CD4-positive, alpha-beta T cell (primary cell): ENCODE measurements around the gene PROB1. TPM values are rescaled to one million over a fixed set of nuclear protein-coding genes. Genes with fewer than 3 reads are reported as not detected.
A peak's percentile ranks its signal among the peaks of the same experiment; 100 is the strongest.
"Not testable (repeated sequence)": the region's sequence is repeated elsewhere in the genome, so short reads cannot be mapped to it uniquely, and the experiment has no call there.

ENCODE experiments used
- ATAC-seq: fragments of 200-7000 bp; cut with Tn5 transposase; one replicate; pipeline ENCODE4 v1.10.0; 2022; ENCODE audit warnings: mild to moderate bottlenecking; ENCODE audit not compliant: poor library complexity
- CTCF ChIA-PET: fragments of 350-600 bp; sonication (Branson Sonifier 250); formaldehyde crosslinking; loops from one replicate; lab custom pipeline; 2021; ENCODE audit warnings: antibody characterized with exemption, inconsistent platforms; lab: Charles Lee
- POLR2A ChIA-PET: fragments of 350-600 bp; sonication (Branson Sonifier 250); formaldehyde crosslinking; loops from one replicate; lab custom pipeline; 2021; ENCODE audit warnings: antibody characterized with exemption, inconsistent platforms; lab: Charles Lee
- DNase-seq, 14 experiments: peaks; one replicate each; pipeline ENCODE4 v3.0.0-alpha.2; 2013 to 2020; ENCODE audit warnings: mixed read lengths in 2 of 14
- H3K27ac ChIP-seq, 2 donors: one replicate each; pipeline versions ENCODE4 v1.5.1 to v1.7.0; 2013; ENCODE audit warnings: low read length in 2 of 2, low read depth in 1 of 2, mild to moderate bottlenecking in 1 of 2
- H3K27me3 ChIP-seq, 2 experiments: 1 replicate in 1 of 2; 2 replicates in 1 of 2; pipeline versions ENCODE4 v1.6.1 to v1.7.0; 2013; ENCODE audit warnings: low read length in 2 of 2, control low read depth in 1 of 2, mild to moderate bottlenecking in 1 of 2, moderate library complexity in 1 of 2; ENCODE audit not compliant: insufficient read depth in 2 of 2, control insufficient read depth in 1 of 2
- H3K36me3 ChIP-seq: one replicate; pipeline ENCODE4 v1.6.1; 2013; ENCODE audit warnings: low read length, control low read depth; ENCODE audit not compliant: insufficient read depth
- H3K4me1 ChIP-seq: one replicate; pipeline ENCODE4 v1.6.1; 2013; ENCODE audit warnings: low read length, control low read depth; ENCODE audit not compliant: insufficient read depth
- H3K4me3 ChIP-seq: one replicate; pipeline ENCODE4 v1.5.1; 2013; ENCODE audit warnings: mild to moderate bottlenecking, low read length, moderate library complexity
- H3K9me3 ChIP-seq, 2 experiments: 1 replicate in 1 of 2; 2 replicates in 1 of 2; pipeline versions ENCODE4 v1.6.1 to v1.7.0; 2013; ENCODE audit warnings: low read length in 2 of 2, mild to moderate bottlenecking in 2 of 2, control low read depth in 1 of 2, moderate library complexity in 1 of 2; ENCODE audit not compliant: control insufficient read depth in 1 of 2, insufficient read depth in 1 of 2
- H3K27ac Mint-ChIP-seq: one replicate; pipeline ENCODE4 v1.8.0; 2020; ENCODE audit warnings: mixed read lengths
- H3K27me3 Mint-ChIP-seq: one replicate; pipeline ENCODE4 v1.8.0; 2021; ENCODE audit warnings: mixed read lengths
- H3K36me3 Mint-ChIP-seq: one replicate; pipeline ENCODE4 v1.8.0; 2021; ENCODE audit warnings: low read depth, mixed read lengths
- H3K4me1 Mint-ChIP-seq: one replicate; pipeline ENCODE4 v1.8.0; 2021; ENCODE audit warnings: low read depth, mixed read lengths
- H3K4me3 Mint-ChIP-seq: one replicate; pipeline ENCODE4 v1.8.0; 2020; ENCODE audit warnings: mild to moderate bottlenecking, mixed read lengths
- H3K9me3 Mint-ChIP-seq: one replicate; pipeline ENCODE4 v1.8.0; 2020; ENCODE audit warnings: mixed read lengths
- CTCF ChIP-seq: fragments of 200-600 bp; IDR thresholded peaks from one replicate; pipeline ENCODE4 v1.8.0; 2022; ENCODE audit warnings: antibody characterized with exemption, mild to moderate bottlenecking
- intact Hi-C, 2 experiments: fragments of 100-400 bp; cut with DNase I in 1 of 2; cut with micrococcal nuclease in 1 of 2; formaldehyde crosslinking; loops; one replicate each; pipeline versions ENCODE4 v1.15.1 to v1.9.0; 2023 to 2025; cut with DNase I, micrococcal nuclease
- total RNA-seq, 174 experiments: library from RNA in 2 of 174; stranded (reverse) in 2 of 174; gene quantifications; one replicate each; pipeline ENCODE4 v1.2.3 and lab custom pipeline; 2021 to 2026

PROB1 gene
- total RNA-seq, 2 experiments from 2014 or later = 0.25 to 0.41 TPM

- intact Hi-C loops = loop anchor here (5.0 kb wide), 1 partner anchor 48 kb away; the partner anchor contains the start of gene PAIP2 (in 2 of the 2)
Measured at GRCh38 chr5:139389701-139390638, 4.9 kb downstream of the PROB1 start, which contains the start of gene MZB1. Gene MZB1 (minus strand): TSS chr5:139389913. CDS start chr5:139389856, 57 bp downstream.

GRCh38 chr5:139388198-139388821 is 6.6 kb downstream of the PROB1 start:
- no peaks in the 10 kb centered on the region for H3K27me3 ChIP-seq
- Mint-ChIP-seq H3K27me3 (no peaks in the 10 kb centered on the region), H3K4me3 (no peak overlapping the region), H3K9me3 (no peaks in the 10 kb centered on the region), H3K4me1 (peaks cover 65% of the 10 kb centered on the region), H3K36me3 (no peaks in the 10 kb centered on the region), H3K27ac (no peak overlapping the region)
- intact Hi-C loops = loop anchor here in 1 of 2 experiments (5.0 kb wide), 1 partner anchor 46 kb away; the partner anchor contains the start of gene PAIP2
- DNase-seq (no peak), ATAC-seq (no peak)
- ChIA-PET POLR2A (interaction anchor here (1.8 to 3.2 kb wide), 2 partner anchors 15 to 46 kb away, joined by 5 to 11 read pairs; partner anchors contain the start of genes PAIP2 and SPATA24), CTCF (no interaction called here)
- no peak for TF ChIP-seq CTCF
- no peak overlapping the region for H3K27ac ChIP-seq
- no peaks in the 10 kb centered on the region for H3K9me3 ChIP-seq
- H3K4me1 ChIP-seq = peaks cover 73% of the 10 kb centered on the region
- no peaks in the 10 kb centered on the region for H3K36me3 ChIP-seq
- no peak overlapping the region for H3K4me3 ChIP-seq

More at GRCh38 chr5:139389701-139390638, 4.9 kb downstream of the PROB1 start, which contains the start of gene MZB1:
- Mint-ChIP-seq H3K27ac (peak within 1 kb of the TSS; percentile 66), H3K4me3 (peak within 1 kb of the TSS; percentile 64), H3K36me3 (no peaks in the 10 kb centered on the region), H3K4me1 (peaks cover 57% of the 10 kb centered on the region), H3K9me3 (no peaks in the 10 kb centered on the region), H3K27me3 (no peaks in the 10 kb centered on the region)
- no peak for TF ChIP-seq CTCF
- Histone ChIP-seq H3K4me1 (peaks cover 74% of the 10 kb centered on the region), H3K9me3 (no peaks in the 10 kb centered on the region), H3K4me3 (no peak within 1 kb of the TSS), H3K27me3 (peaks cover 0 to 6% of the 10 kb centered on the region in 2 experiments), H3K36me3 (no peaks in the 10 kb centered on the region), H3K27ac (peak within 1 kb of the TSS in 1 of 2 donors; percentile 60)
- POLR2A ChIA-PET = interaction anchor here (1.0 to 3.2 kb wide), 3 partner anchors 14 to 175 kb away, joined by 3 to 11 read pairs (median 3); partner anchors contain the start of gene SPATA24
- ATAC-seq (peak; percentile 24), DNase-seq (peak in 11 of 14 experiments; percentile 17 to 84 (median 37))
- CTCF ChIA-PET = no interaction called here

GRCh38 chr5:139387611-139388197 is 7.2 kb downstream of the PROB1 start:
- POLR2A ChIA-PET = interaction anchor here (1.8 kb wide), 1 partner anchor 46 kb away, joined by 5 read pairs; the partner anchor contains the start of gene PAIP2
- no peaks in the 10 kb centered on the region for H3K27me3 ChIP-seq
- intact Hi-C loops = loop anchor here in 1 of 2 experiments (5.0 kb wide), 1 partner anchor 45 kb away; the partner anchor contains the start of gene PAIP2
- no peak for TF ChIP-seq CTCF
- H3K36me3 ChIP-seq = no peaks in the 10 kb centered on the region
- Mint-ChIP-seq H3K27ac (no peak overlapping the region), H3K9me3 (no peaks in the 10 kb centered on the region), H3K4me3 (no peak overlapping the region), H3K27me3 (no peaks in the 10 kb centered on the region), H3K4me1 (peaks cover 59% of the 10 kb centered on the region), H3K36me3 (no peaks in the 10 kb centered on the region)
- no peaks in the 10 kb centered on the region for H3K9me3 ChIP-seq
- CTCF ChIA-PET = no interaction called here
- DNase-seq (no peak), ATAC-seq (no peak)
- H3K27ac ChIP-seq = no peak overlapping the region
- peaks cover 67% of the 10 kb centered on the region for H3K4me1 ChIP-seq
- H3K4me3 ChIP-seq = no peak overlapping the region

GRCh38 chr5:139386956-139387355 is 7.9 kb downstream of the PROB1 start:
- peaks cover 60% of the 10 kb centered on the region for H3K4me1 ChIP-seq
- H3K4me3 Mint-ChIP-seq, ATAC-seq: not testable (repeated sequence)

More at GRCh38 chr5:139386956-139387355, 7.9 kb downstream of the PROB1 start:
- H3K27me3 ChIP-seq, DNase-seq, CTCF ChIA-PET, H3K36me3 Mint-ChIP-seq, H3K27ac ChIP-seq, H3K36me3 ChIP-seq, H3K9me3 Mint-ChIP-seq, H3K4me3 ChIP-seq, H3K9me3 ChIP-seq, H3K27me3 Mint-ChIP-seq: not testable (repeated sequence)
- POLR2A ChIA-PET = interaction anchor here (1.3 kb wide), 1 partner anchor 45 kb away, joined by 5 read pairs; the partner anchor contains the start of gene PAIP2
- intact Hi-C loops = loop anchor here in 1 of 2 experiments (5.0 kb wide), 1 partner anchor 45 kb away; the partner anchor contains the start of gene PAIP2
- Mint-ChIP-seq H3K27ac (peak overlapping the region; percentile 85), H3K4me1 (peaks cover 57% of the 10 kb centered on the region)
